ENCODE measurements around the gene FAM53A.

FAM53A gene

DNA sequence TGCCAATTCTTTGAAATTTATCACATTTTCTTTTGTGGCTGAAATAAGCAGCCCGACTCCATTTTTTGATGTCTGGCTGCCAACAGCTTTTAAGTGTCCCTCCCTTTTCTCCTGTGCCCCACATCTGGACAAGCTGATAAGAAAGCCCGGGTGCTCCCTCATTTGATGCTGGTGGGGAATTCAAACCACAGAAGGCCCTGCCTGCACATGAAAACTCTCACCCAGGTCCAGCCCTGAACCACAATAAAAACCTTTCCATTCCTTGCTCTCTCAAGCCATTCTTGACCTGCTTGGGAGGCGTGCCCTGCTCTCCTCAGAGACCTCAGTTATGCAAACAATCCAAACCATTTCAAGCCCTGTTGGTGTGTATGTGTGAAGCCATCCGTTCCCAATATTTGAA is 93.9 kb downstream of the FAM53A start:
- TF ChIP-seq YY1 (IDR thresholded peaks at IDR 0.05; ENCODE audit: low read depth) (no peak), TAF1 (IDR thresholded peaks at IDR 0.05; ENCODE audit: low read depth) (no peak), EGR1 (IDR thresholded peaks at IDR 0.05) (no peak), FOXM1 (IDR thresholded peaks at IDR 0.05; ENCODE audit: borderline replicate concordance, low read depth) (no peak), RAD21 (IDR thresholded peaks at IDR 0.05; ENCODE audit: low read depth) (no peak), EP300 (IDR thresholded peaks at IDR 0.05; ENCODE audit: borderline replicate concordance) (no peak), TCF12 (IDR thresholded peaks at IDR 0.05; ENCODE audit: low read depth) (no peak)
